Small intestine (tissue), 7 donors: ENCODE data around the gene NRG2. TPM values are rescaled to one million over a fixed set of nuclear protein-coding genes. Genes with fewer than 3 reads are reported as not detected.

Source experiments
- DNase-seq, 2 donors: peaks; one replicate each; pipeline versions ENCODE4 v3.0.0 to v3.0.0-alpha.2; 2013
- FAIRE-seq: peaks from 2 replicates; lab custom pipeline; 2012; peaks lifted over from hg19 to GRCh38; lab: Jason Lieb, UNC
- H3K27ac ChIP-seq, 3 donors: one replicate each; pipeline ENCODE4 v1.5.1; 2013; ENCODE audit warnings: low read length in 2 of 3, mild to moderate bottlenecking in 2 of 3, control low read depth in 1 of 3, inconsistent platforms in 1 of 3, low read depth in 1 of 3, moderate library complexity in 1 of 3
- H3K27me3 ChIP-seq, 3 donors: one replicate each; pipeline ENCODE4 v1.6.1; 2013; ENCODE audit warnings: low read length in 3 of 3, inconsistent platforms in 1 of 3; ENCODE audit not compliant: control insufficient read depth in 3 of 3, insufficient read depth in 3 of 3
- H3K36me3 ChIP-seq, 3 donors: one replicate each; pipeline ENCODE4 v1.6.1; 2013; ENCODE audit warnings: low read length in 3 of 3, inconsistent platforms in 1 of 3, low read depth in 1 of 3, mild to moderate bottlenecking in 1 of 3, moderate library complexity in 1 of 3; ENCODE audit not compliant: control insufficient read depth in 3 of 3, insufficient read depth in 2 of 3
- H3K4me1 ChIP-seq, 3 donors: one replicate each; pipeline ENCODE4 v1.6.1; 2013; ENCODE audit warnings: low read length in 2 of 3, inconsistent platforms in 1 of 3, low read depth in 1 of 3, mild to moderate bottlenecking in 1 of 3, moderate library complexity in 1 of 3; ENCODE audit not compliant: control insufficient read depth in 3 of 3, insufficient read depth in 2 of 3
- H3K4me3 ChIP-seq, 3 donors: one replicate each; pipeline ENCODE4 v1.5.1; 2013; ENCODE audit warnings: low read length in 3 of 3, control low read depth in 1 of 3, inconsistent platforms in 1 of 3, low read depth in 1 of 3, mild to moderate bottlenecking in 1 of 3, moderate library complexity in 1 of 3
- H3K9me3 ChIP-seq, 2 donors: one replicate each; pipeline ENCODE4 v1.6.1; 2013; ENCODE audit warnings: low read depth in 1 of 2, low read length in 1 of 2; ENCODE audit not compliant: control insufficient read depth in 2 of 2, insufficient read depth in 1 of 2
- WGBS, 3 donors: extraction: QIAGEN DNeasy Blood & Tissue Kit; methylation state at CpG; one replicate each; pipeline ENCODE4 v1.1.7; 2013; 5-methylcytosine and 5-hydroxymethylcytosine counted together
- polyA plus RNA-seq, 4 donors: library from polyadenylated mRNA; stranded (reverse) in 3 of 4; unstranded in 1 of 4; fragments of 200-250 nt in 3 of 4; fragments of 120-200 nt in 1 of 4; gene quantifications; one replicate each; pipeline versions ENCODE4 v1.2.1 to v1.2.3, GENCODE V29; 2013
- donor health status: healthy with polysubstance abuse.
- donor health status: control.
- donor health status: control.
- donor health status: Bipolar disorder and iron deficiency.
- donor health status: healthy.

Gene NRG2
- polyA plus RNA-seq, 4 donors: 0.19 to 0.55 TPM; not detected in 2

DNA sequence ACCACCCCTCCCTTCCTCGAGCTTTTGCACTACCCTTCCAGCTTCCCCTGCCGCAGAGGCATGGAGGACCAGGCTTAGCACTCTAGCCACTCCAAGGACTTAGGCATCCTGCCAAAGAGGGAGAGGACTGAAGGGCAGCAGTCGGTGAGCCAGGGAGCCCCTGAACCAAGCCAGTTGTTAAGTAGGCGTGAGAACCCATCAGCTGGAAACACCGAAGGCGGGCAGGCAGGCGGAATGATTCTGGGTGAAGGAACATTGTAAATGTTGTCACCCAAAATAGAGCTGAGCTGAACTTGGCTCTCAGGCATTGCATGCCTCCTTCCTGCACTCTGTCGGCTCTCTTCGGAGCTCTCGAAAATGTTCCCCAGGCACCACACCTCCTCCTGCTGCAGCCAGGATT is 42.8 kb downstream of the NRG2 start:
- no peak for FAIRE-seq
- WGBS, 3 donors: 74 to 80% (median 79%) methylated on average over 10 of the region's 10 CpGs

DNA sequence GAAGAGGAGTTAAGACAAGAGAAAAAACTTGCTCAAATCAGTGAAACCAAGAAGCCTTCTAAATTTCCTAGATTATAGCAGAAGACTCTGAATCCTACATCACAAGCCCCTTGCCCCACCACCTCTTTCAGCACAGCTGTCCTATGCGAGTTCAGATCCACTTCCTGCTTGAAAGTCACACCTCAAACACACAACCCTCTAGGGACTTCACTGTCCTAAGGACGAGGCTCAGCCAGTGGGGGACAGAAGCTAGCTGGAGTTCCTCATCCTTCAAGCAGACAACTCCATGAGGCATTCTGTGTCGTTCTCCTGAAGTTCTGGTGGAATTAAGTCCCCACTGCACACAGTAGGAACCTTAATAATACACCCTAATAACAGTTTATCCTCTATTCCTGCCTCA is 44.3 kb downstream of the NRG2 start:
- Histone ChIP-seq H3K36me3 (no peaks in the 10 kb centered on the region), H3K4me1 (no peaks in the 10 kb centered on the region), H3K27me3 (peaks cover 0 to 25% (median 0%) of the 10 kb centered on the region in 3 donors), H3K4me3 (no peak overlapping the region), H3K27ac (no peak overlapping the region), H3K9me3 (no peaks in the 10 kb centered on the region)
- DNase-seq: no peak
- no peak for FAIRE-seq
- 53 to 59% (median 55%) methylated on average over 3 of the region's 3 CpGs for WGBS, 3 donors

More for the DNA sequence above, 42.8 kb downstream of the NRG2 start:
- Histone ChIP-seq H3K36me3 (no peaks in the 10 kb centered on the region), H3K27ac (no peak overlapping the region), H3K9me3 (no peaks in the 10 kb centered on the region), H3K4me1 (no peaks in the 10 kb centered on the region), H3K4me3 (no peak overlapping the region), H3K27me3 (peaks cover 0 to 25% (median 0%) of the 10 kb centered on the region in 3 donors)
- DNase-seq: no peak

DNA sequence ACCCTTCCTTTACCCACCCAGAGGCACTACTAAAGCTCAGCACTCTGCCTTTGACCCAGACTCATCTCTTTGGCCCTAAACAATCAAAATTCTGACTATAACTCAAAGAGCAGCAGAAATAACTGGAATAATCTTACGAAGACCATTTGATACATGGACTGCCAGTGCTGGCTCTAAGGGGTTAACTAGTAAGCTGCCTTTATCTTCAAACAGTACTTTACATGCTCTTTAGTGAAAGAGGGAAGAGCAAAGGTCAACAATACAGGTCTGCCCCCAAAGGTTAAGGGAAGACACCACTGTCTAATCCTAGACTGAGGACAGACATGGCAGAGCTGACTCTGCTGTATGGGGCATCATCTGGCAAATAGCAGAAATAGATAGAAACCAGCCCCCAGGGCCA is 45.8 kb downstream of the NRG2 start:
- H3K27me3 ChIP-seq: peaks cover 0 to 19% (median 0%) of the 10 kb centered on the region in 3 donors
- H3K27ac ChIP-seq: no peak overlapping the region
- no peaks in the 10 kb centered on the region for H3K4me1 ChIP-seq
- FAIRE-seq (no peak), DNase-seq (no peak)
- H3K36me3 ChIP-seq: no peaks in the 10 kb centered on the region
- H3K9me3 ChIP-seq: no peaks in the 10 kb centered on the region
- WGBS, 3 donors: 79 to 93% (median 90%) methylated on average over 1 of the region's 1 CpG
- H3K4me3 ChIP-seq: no peak overlapping the region

DNA sequence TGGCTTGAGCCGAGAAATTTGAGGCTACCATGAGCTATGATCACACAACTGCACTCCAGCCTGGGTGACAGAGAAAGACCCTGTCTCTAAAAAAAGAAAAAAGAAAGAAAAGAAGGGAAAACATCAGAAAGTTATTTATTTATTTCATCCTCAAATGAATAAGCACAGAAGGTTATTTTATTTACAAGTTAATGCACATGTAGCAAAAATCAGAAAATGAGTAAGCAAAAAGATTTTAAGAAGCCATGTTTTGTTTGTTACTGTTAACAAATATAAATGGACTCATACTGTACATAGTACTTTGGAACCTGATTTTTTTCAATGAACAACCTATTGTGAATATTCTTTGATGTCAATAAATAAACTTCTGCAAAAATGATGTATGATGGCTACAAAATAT is 47.2 kb downstream of the NRG2 start:
- no peaks in the 10 kb centered on the region for H3K36me3 ChIP-seq
- H3K27me3 ChIP-seq: peaks cover 0 to 16% (median 0%) of the 10 kb centered on the region in 3 donors
- DNase-seq (no peak), FAIRE-seq (peak; percentile 41)
- H3K4me3 ChIP-seq: no peak overlapping the region
- 92 to 95% (median 93%) methylated on average over 1 of the region's 1 CpG for WGBS, 3 donors
- no peak overlapping the region for H3K27ac ChIP-seq
- H3K4me1 ChIP-seq: no peaks in the 10 kb centered on the region
- H3K9me3 ChIP-seq: no peaks in the 10 kb centered on the region

DNA sequence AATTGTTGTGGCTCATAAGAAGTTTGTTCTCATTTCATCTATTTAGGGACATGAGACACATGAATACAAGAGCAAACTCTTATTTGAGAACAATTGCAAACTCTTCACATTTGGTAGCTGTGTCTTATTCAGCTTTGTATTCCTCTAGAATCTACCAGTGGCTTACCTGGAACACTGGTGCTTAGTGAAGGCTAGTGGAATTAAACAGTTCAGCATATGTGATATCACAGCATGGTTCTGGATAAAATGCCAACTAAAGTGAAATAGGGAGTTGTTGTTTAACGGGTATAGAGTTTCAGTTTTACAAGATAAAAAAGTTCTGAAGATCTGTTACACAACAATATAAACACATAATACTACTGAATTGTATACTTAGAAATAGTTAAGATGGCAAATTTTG is 48.9 kb downstream of the NRG2 start:
- H3K27ac ChIP-seq: no peak overlapping the region
- FAIRE-seq (no peak), DNase-seq (no peak)
- no peak overlapping the region for H3K4me3 ChIP-seq
- H3K36me3 ChIP-seq: no peaks in the 10 kb centered on the region
- 58 to 76% (median 58%) methylated on average over 1 of the region's 1 CpG for WGBS, 3 donors
- no peaks in the 10 kb centered on the region for H3K4me1 ChIP-seq
- H3K9me3 ChIP-seq: no peaks in the 10 kb centered on the region
- peaks cover 0 to 8% (median 0%) of the 10 kb centered on the region in 3 donors for H3K27me3 ChIP-seq

DNA sequence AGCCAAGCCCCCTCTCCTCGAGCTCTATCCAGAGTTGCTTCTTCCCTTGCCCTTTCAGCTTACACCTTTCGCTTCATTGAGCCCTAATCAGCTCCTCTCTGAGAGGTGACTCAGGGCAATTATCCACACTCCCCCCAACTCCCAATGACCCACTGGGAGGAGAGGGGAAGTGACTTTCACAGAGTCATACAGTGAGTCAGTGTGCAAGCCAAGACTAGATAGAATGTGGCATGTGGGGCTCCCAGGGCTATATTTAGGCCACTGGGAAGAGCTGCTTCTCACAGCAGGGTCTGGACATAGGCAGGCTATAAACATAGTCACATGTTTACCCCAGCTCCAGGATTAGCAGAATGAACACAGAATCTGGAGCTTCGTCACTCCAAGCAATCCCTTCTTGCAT is 57.4 kb downstream of the NRG2 start:
- WGBS, 3 donors: 56 to 64% (median 59%) methylated on average over 3 of the region's 3 CpGs
- FAIRE-seq: no peak

DNA sequence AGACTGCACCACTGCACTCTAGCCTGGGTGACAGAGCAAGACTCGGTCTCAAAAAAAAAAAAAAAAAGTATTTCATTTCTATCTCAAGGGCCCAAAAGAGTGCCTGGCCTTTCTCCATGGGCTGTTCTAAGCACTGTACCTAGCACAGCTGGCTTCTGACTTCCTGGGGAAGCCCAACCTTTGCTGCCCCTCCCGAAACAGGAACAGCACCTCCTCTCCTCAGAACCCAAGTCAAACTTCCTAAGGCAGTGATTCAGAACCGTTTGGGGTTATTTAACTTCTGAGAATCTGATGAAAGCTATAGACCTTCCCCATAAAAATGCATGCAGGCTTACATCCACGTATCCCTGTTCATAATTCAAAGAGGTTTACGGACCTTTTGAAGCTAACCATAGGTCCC is 57.8 kb downstream of the NRG2 start:
- Histone ChIP-seq H3K4me1 (no peaks in the 10 kb centered on the region), H3K9me3 (no peaks in the 10 kb centered on the region), H3K36me3 (no peaks in the 10 kb centered on the region), H3K27me3 (peaks cover 0 to 40% (median 2%) of the 10 kb centered on the region in 3 donors), H3K4me3 (no peak overlapping the region), H3K27ac (no peak overlapping the region)
- DNase-seq (no peak), FAIRE-seq (no peak)
- 50 to 59% (median 58%) methylated on average over 5 of the region's 5 CpGs for WGBS, 3 donors

More for the DNA sequence above, 57.4 kb downstream of the NRG2 start:
- H3K27me3 ChIP-seq: peaks cover 0 to 35% (median 2%) of the 10 kb centered on the region in 3 donors
- H3K4me3 ChIP-seq: no peak overlapping the region
- DNase-seq: no peak
- no peak overlapping the region for H3K27ac ChIP-seq
- no peaks in the 10 kb centered on the region for H3K4me1 ChIP-seq
- H3K9me3 ChIP-seq: no peaks in the 10 kb centered on the region
- no peaks in the 10 kb centered on the region for H3K36me3 ChIP-seq

DNA sequence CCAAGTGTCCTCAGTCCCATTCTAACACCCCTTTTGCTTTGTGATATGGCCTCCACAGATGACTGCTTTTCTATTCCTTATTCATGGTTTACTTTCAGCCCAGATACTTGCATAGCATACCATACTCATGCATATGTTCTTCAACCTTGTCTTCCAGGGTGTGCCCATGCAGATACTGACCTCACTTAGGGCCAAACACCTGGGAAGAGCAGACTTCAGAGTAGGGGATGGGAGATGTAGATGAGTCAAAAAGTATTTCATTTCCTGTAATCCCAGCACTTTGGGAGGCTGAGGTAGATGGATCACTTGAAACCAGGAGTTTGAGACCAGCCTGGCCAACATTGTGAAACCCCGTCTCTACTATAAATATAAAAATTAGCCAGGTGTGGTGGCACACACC is 58.3 kb downstream of the NRG2 start:
- Histone ChIP-seq H3K27me3 (peaks cover 0 to 40% (median 2%) of the 10 kb centered on the region in 3 donors), H3K9me3 (no peaks in the 10 kb centered on the region), H3K27ac (no peak overlapping the region), H3K4me3 (no peak overlapping the region), H3K36me3 (no peaks in the 10 kb centered on the region), H3K4me1 (no peaks in the 10 kb centered on the region)
- 84 to 94% (median 93%) methylated on average over 1 of the region's 1 CpG for WGBS, 3 donors
- FAIRE-seq (no peak), DNase-seq (no peak)

DNA sequence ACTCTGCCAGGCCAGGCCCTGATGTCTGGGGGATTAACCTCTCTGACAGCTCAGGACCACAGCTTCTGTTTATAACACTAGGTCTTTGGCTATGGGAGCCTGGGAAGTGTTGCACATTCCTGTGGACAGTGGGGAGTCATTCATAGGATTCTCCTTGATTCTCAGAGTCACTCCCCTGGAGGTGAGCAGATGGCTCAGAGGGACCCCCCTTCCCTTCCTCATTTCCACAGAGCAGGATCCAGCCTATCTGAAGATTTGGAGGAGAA is 60.2 kb downstream of the NRG2 start:
- no peaks in the 10 kb centered on the region for H3K9me3 ChIP-seq
- H3K27me3 ChIP-seq: peaks cover 0 to 40% (median 2%) of the 10 kb centered on the region in 3 donors
- H3K27ac ChIP-seq: no peak overlapping the region
- no peaks in the 10 kb centered on the region for H3K4me1 ChIP-seq
- FAIRE-seq (no peak), DNase-seq (no peak)
- no peak overlapping the region for H3K4me3 ChIP-seq
- no peaks in the 10 kb centered on the region for H3K36me3 ChIP-seq
